ENCODE results near the gene IPO4.
A peak's percentile ranks its signal among the peaks of the same experiment; 100 is the strongest.

Gene IPO4

GRCh38 chr14:24141097-24141880, 47.3 kb downstream of the IPO4 start, which contains the start of gene EMC9:
Gene EMC9 (minus strand): TSS chr14:24141591. CDS start chr14:24141304, 287 bp downstream.
- peak within 1 kb of the TSS; percentile 73 for H3K4me3 ChIP-seq (ENCODE audit: low read depth, low read length)
- peak; percentile 19; the same call in 1 of the 2 replicates for TF ChIP-seq CTCF (IDR thresholded peaks at IDR 0.05; ENCODE audit: low read depth, low read length)

GRCh38 chr14:24139272-24139934, 49.2 kb downstream of the IPO4 start:
- TF ChIP-seq CTCF (IDR thresholded peaks at IDR 0.05; ENCODE audit: low read depth, low read length), result no peak
- H3K4me3 ChIP-seq (ENCODE audit: low read depth, low read length), result peak overlapping the region; percentile 73; the same call in 1 of the 2 replicates

GRCh38 chr14:24138396-24139271, 50.0 kb downstream of the IPO4 start:
- H3K4me3 ChIP-seq (ENCODE audit: low read depth, low read length), result no peak overlapping the region

GRCh38 chr14:24137529-24138395, 50.9 kb downstream of the IPO4 start:
- TF ChIP-seq CTCF (IDR thresholded peaks at IDR 0.05; ENCODE audit: low read depth, low read length), result no peak
- no peak overlapping the region; the same call in 1 of the 2 replicates for H3K4me3 ChIP-seq (ENCODE audit: low read depth, low read length)

More at GRCh38 chr14:24138396-24139271, 50.0 kb downstream of the IPO4 start:
- no peak for TF ChIP-seq CTCF (IDR thresholded peaks at IDR 0.05; ENCODE audit: low read depth, low read length)

GRCh38 chr14:24136684-24137528, 51.7 kb downstream of the IPO4 start:
- peak overlapping the region; percentile 89 for H3K4me3 ChIP-seq (ENCODE audit: low read depth, low read length)
- no peak for TF ChIP-seq CTCF (IDR thresholded peaks at IDR 0.05; ENCODE audit: low read depth, low read length)
